ENCODE measurements around the gene CACNA1D. TPM values are rescaled to one million over a fixed set of nuclear protein-coding genes. Genes with fewer than 3 reads are reported as not detected.

CACNA1D gene
- total RNA-seq, 1 experiment from 2014 or later = not detected

- Histone ChIP-seq H3K9me3 (ENCODE audit: low read depth, low read length, poor library complexity, severe bottlenecking) (no peaks in the 10 kb centered on the region), H3K4me3 (ENCODE audit: low read depth, low read length, poor library complexity, severe bottlenecking) (no peak overlapping the region), H3K36me3 (ENCODE audit: insufficient read depth, low read length, poor library complexity, severe bottlenecking) (no peaks in the 10 kb centered on the region), H3K4me1 (ENCODE audit: insufficient read depth, low read length, poor library complexity, severe bottlenecking) (no peaks in the 10 kb centered on the region), H3K27ac (ENCODE audit: low read depth, low read length, poor library complexity, severe bottlenecking) (no peak overlapping the region), H3K27me3 (replicated peaks; ENCODE audit: insufficient read depth, low read depth, low read length, poor library complexity) (no peaks in the 10 kb centered on the region)
- POLR2A ChIA-PET (ENCODE audit: low non-redundant PET) = no interaction called here
- DNase-seq (ENCODE audit: low spot score) = no peak
- no TSS peak for BruUV-seq (replicated peaks)
- TF ChIP-seq EZH2 (IDR thresholded peaks at IDR 0.05; ENCODE audit: borderline replicate concordance, low read depth, low read length, poor library complexity, severe bottlenecking) (no peak), CTCF (conservative IDR thresholded peaks at IDR 0.05; ENCODE audit: low read depth, low read length) (no peak)
- CTCF ChIA-PET = no interaction called here
- intact Hi-C loops (cut with micrococcal nuclease; ENCODE audit: unreplicated experiment) = no loop called here
Measured at GRCh38 chr3:53510508-53510907, 16.1 kb downstream of the CACNA1D start.

DNA sequence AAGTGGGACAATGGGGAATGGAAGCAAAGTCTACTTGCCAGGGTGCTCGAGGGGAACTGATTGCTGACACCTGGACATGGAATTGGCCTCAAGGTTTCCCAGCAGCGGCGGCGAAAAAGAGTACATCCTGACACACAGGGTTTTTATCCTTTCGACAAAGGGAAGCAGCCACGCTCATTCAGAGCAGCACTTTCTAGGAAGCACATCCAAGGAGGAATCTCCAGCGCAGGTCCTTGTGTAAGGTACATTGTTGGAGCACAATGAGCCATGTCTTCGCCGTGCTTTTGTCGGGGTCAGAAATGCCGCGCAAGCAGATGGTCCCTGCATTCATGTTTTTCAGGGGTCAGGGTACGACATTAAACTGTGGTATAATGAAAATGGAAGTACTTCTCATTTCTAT is 16.8 kb downstream of the CACNA1D start:
- CTCF ChIA-PET = no interaction called here
- TF ChIP-seq EZH2 (IDR thresholded peaks at IDR 0.05; ENCODE audit: borderline replicate concordance, low read depth, low read length, poor library complexity, severe bottlenecking) (no peak), CTCF (conservative IDR thresholded peaks at IDR 0.05; ENCODE audit: low read depth, low read length) (no peak)
- intact Hi-C loops (cut with micrococcal nuclease; ENCODE audit: unreplicated experiment) = no loop called here
- no peaks in the 10 kb centered on the region for H3K9me3 ChIP-seq (ENCODE audit: low read depth, low read length, poor library complexity, severe bottlenecking)
- no peak overlapping the region for H3K4me3 ChIP-seq (ENCODE audit: low read depth, low read length, poor library complexity, severe bottlenecking)
- no peaks in the 10 kb centered on the region for H3K36me3 ChIP-seq (ENCODE audit: insufficient read depth, low read length, poor library complexity, severe bottlenecking)
- no TSS peak for BruUV-seq (replicated peaks)
- no peak for DNase-seq (ENCODE audit: low spot score)
- POLR2A ChIA-PET (ENCODE audit: low non-redundant PET) = no interaction called here
- H3K27me3 ChIP-seq (replicated peaks; ENCODE audit: insufficient read depth, low read depth, low read length, poor library complexity) = no peaks in the 10 kb centered on the region
- no peak overlapping the region for H3K27ac ChIP-seq (ENCODE audit: low read depth, low read length, poor library complexity, severe bottlenecking)
- no peaks in the 10 kb centered on the region for H3K4me1 ChIP-seq (ENCODE audit: insufficient read depth, low read length, poor library complexity, severe bottlenecking)

GRCh38 chr3:53513556-53514190 is 19.3 kb downstream of the CACNA1D start:
- POLR2A ChIA-PET (ENCODE audit: low non-redundant PET) = no interaction called here
- BruUV-seq (replicated peaks) = no TSS peak
- no peak for DNase-seq (ENCODE audit: low spot score)
- H3K4me1 ChIP-seq (ENCODE audit: insufficient read depth, low read length, poor library complexity, severe bottlenecking) = no peaks in the 10 kb centered on the region
- no peaks in the 10 kb centered on the region for H3K9me3 ChIP-seq (ENCODE audit: low read depth, low read length, poor library complexity, severe bottlenecking)
- CTCF ChIA-PET = no interaction called here
- no peak overlapping the region for H3K27ac ChIP-seq (ENCODE audit: low read depth, low read length, poor library complexity, severe bottlenecking)
- H3K4me3 ChIP-seq (ENCODE audit: low read depth, low read length, poor library complexity, severe bottlenecking) = no peak overlapping the region
- H3K27me3 ChIP-seq (replicated peaks; ENCODE audit: insufficient read depth, low read depth, low read length, poor library complexity) = no peaks in the 10 kb centered on the region
- no peaks in the 10 kb centered on the region for H3K36me3 ChIP-seq (ENCODE audit: insufficient read depth, low read length, poor library complexity, severe bottlenecking)
- TF ChIP-seq EZH2 (IDR thresholded peaks at IDR 0.05; ENCODE audit: borderline replicate concordance, low read depth, low read length, poor library complexity, severe bottlenecking) = no peak
- intact Hi-C loops (cut with micrococcal nuclease; ENCODE audit: unreplicated experiment) = no loop called here

- BruUV-seq (replicated peaks) = no TSS peak
- ChIA-PET POLR2A (ENCODE audit: low non-redundant PET) (no interaction called here), CTCF (no interaction called here)
- no peak for DNase-seq (ENCODE audit: low spot score)
- no peak overlapping the region for H3K4me3 ChIP-seq (ENCODE audit: low read depth, low read length, poor library complexity, severe bottlenecking)
- TF ChIP-seq EZH2 (IDR thresholded peaks at IDR 0.05; ENCODE audit: borderline replicate concordance, low read depth, low read length, poor library complexity, severe bottlenecking) = no peak
- no peak for TF ChIP-seq CTCF (conservative IDR thresholded peaks at IDR 0.05; ENCODE audit: low read depth, low read length)
- no peaks in the 10 kb centered on the region for H3K9me3 ChIP-seq (ENCODE audit: low read depth, low read length, poor library complexity, severe bottlenecking)
- intact Hi-C loops (cut with micrococcal nuclease; ENCODE audit: unreplicated experiment) = no loop called here
- no peaks in the 10 kb centered on the region for H3K4me1 ChIP-seq (ENCODE audit: insufficient read depth, low read length, poor library complexity, severe bottlenecking)
- no peaks in the 10 kb centered on the region for H3K27me3 ChIP-seq (replicated peaks; ENCODE audit: insufficient read depth, low read depth, low read length, poor library complexity)
- H3K27ac ChIP-seq (ENCODE audit: low read depth, low read length, poor library complexity, severe bottlenecking) = no peak overlapping the region
- no peaks in the 10 kb centered on the region for H3K36me3 ChIP-seq (ENCODE audit: insufficient read depth, low read length, poor library complexity, severe bottlenecking)
Measured at GRCh38 chr3:53516339-53516738, 21.9 kb downstream of the CACNA1D start.

Measured in A673 (cell line).